Measurements from ENCODE around the gene BCKDHB. TPM values are rescaled to one million over a fixed set of nuclear protein-coding genes. Genes with fewer than 3 reads are reported as not detected.

Gene BCKDHB
- total and polyA plus RNA-seq, 8 donors: 7.8 to 44.6 (median 20.3) TPM

GRCh38 chr6:80259118-80259517 is 152.6 kb downstream of the BCKDHB start:
- H3K9me3 ChIP-seq: no peaks in the 10 kb centered on the region
- no peak for DNase-seq
- H3K36me3 ChIP-seq: no peaks in the 10 kb centered on the region
- H3K27me3 ChIP-seq: no peaks in the 10 kb centered on the region
- H3K4me3 ChIP-seq: no peak overlapping the region
- no peak overlapping the region for H3K27ac ChIP-seq
- WGBS, 5 donors: 97 to 99% (median 98%) methylated on average over 4 of the region's 4 CpGs
- H3K4me1 ChIP-seq: no peaks in the 10 kb centered on the region
- intact Hi-C loops (cut with DNase I; ENCODE audit: low total_unique reads): no loop called here
- no peak for TF ChIP-seq POLR2A (IDR thresholded peaks at IDR 0.05)
- no peak for TF ChIP-seq POLR2AphosphoS5 (IDR thresholded peaks at IDR 0.05)
- no peak for TF ChIP-seq EP300 (IDR thresholded peaks at IDR 0.05)
- no peak for TF ChIP-seq CTCF (IDR thresholded peaks at IDR 0.05)

DNA sequence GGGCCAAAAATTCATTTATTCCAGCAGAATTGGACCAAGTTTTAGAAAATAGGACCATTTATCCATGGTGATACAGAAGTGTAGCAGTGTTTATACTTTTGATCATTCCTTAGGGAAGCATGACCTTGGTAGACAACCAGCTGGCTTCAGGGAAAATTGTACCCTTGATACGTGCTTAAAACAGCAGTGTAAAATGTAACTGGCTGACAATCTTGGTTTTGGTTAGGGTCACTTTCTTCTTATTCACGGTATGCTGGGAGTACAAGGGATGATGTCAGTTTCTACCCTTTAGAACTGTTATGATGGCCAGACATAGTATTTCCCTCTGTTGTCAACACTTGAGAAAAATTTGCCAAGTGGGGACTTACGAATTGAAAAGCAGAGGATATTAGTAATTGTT is 157.1 kb downstream of the BCKDHB start:
- Histone ChIP-seq H3K4me3 (no peak overlapping the region), H3K27ac (no peak overlapping the region), H3K4me1 (no peaks in the 10 kb centered on the region), H3K36me3 (no peaks in the 10 kb centered on the region), H3K9me3 (no peaks in the 10 kb centered on the region), H3K27me3 (no peaks in the 10 kb centered on the region)
- DNase-seq: peak in 1 of 2 donors; percentile 4
- intact Hi-C loops (cut with DNase I; ENCODE audit: low total_unique reads): no loop called here
- 75 to 94% (median 82%) methylated on average over 3 of the region's 3 CpGs for WGBS, 5 donors
- TF ChIP-seq CTCF (IDR thresholded peaks at IDR 0.05) (no peak), EP300 (IDR thresholded peaks at IDR 0.05) (no peak), POLR2A (IDR thresholded peaks at IDR 0.05) (no peak), POLR2AphosphoS5 (IDR thresholded peaks at IDR 0.05) (no peak)

DNA sequence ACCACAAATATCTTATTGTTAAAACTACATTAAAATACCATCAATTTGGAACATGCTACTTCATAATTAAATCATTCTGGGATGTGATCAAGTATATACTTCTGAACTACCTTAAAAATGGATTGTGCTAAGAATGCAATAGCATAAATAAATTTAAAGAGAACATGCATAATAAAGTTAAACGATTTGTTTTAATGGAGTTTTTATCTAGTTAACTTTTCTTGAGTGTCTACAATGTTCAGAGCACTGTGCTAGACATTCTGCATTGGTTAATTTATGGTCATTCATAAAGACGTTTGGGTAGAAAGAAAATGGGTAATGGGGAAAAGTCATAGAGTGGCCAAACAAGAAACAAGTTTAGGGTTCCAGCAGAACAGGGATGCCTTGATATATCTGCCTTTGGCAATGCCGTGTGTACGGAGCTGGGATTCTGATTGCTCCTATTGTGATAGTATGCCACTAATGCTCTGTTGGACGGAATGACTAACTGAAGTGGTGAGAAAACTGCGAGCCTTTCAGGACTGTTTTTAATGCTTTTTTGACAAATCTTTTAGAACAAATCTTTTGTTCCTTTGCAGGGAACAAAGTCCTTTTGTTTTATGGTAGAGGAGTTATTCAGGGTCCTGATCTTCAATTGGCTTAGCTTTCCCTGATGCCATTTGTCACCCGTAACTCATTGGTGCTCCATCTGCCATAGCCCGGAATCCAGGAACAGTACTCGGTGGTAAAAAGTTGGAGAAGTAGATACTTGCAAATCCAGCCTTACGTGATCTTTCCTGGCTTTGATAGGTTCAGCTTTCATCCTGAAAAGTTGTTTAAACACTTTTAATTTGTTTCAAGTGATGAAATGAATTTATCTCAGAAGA is 162.6 kb downstream of the BCKDHB start:
- Histone ChIP-seq H3K4me3 (no peak overlapping the region), H3K27ac (no peak overlapping the region), H3K36me3 (no peaks in the 10 kb centered on the region), H3K27me3 (no peaks in the 10 kb centered on the region), H3K9me3 (no peaks in the 10 kb centered on the region), H3K4me1 (no peaks in the 10 kb centered on the region)
- TF ChIP-seq CTCF (IDR thresholded peaks at IDR 0.05): no peak
- TF ChIP-seq POLR2AphosphoS5 (IDR thresholded peaks at IDR 0.05): no peak
- no peak for TF ChIP-seq EP300 (IDR thresholded peaks at IDR 0.05)
- TF ChIP-seq POLR2A (IDR thresholded peaks at IDR 0.05): no peak
- intact Hi-C loops (cut with DNase I; ENCODE audit: low total_unique reads): no loop called here
- WGBS, 5 donors: 84 to 89% (median 88%) methylated on average over 10 of the region's 10 CpGs
- DNase-seq: no peak

- H3K27me3 ChIP-seq: no peaks in the 10 kb centered on the region
- no peak for DNase-seq
- H3K36me3 ChIP-seq: no peaks in the 10 kb centered on the region
- H3K27ac ChIP-seq: no peak overlapping the region
- no peak overlapping the region for H3K4me3 ChIP-seq
- no peaks in the 10 kb centered on the region for H3K9me3 ChIP-seq
- TF ChIP-seq POLR2AphosphoS5 (IDR thresholded peaks at IDR 0.05): no peak
- no peaks in the 10 kb centered on the region for H3K4me1 ChIP-seq
- intact Hi-C loops (cut with DNase I; ENCODE audit: low total_unique reads): no loop called here
- WGBS, 5 donors: 82 to 96% (median 91%) methylated on average over 2 of the region's 2 CpGs
Measured at GRCh38 chr6:80271074-80271473, 164.6 kb downstream of the BCKDHB start.

DNA sequence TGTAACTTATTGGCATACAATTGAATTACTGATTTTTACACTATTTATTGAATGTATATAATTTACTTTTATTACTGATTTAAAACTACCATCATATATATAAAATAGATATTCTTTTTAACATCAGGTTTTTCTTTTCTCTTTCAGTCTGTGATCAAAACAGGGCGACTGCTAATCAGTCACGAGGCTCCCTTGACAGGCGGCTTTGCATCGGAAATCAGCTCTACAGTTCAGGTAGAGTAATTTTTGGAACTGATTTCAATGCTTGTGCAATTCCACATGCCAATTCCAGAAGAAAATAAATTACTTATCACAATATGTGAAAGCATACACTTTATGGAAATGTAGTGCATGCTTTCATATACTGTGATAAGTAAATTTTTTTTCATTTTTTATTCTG is 166.5 kb downstream of the BCKDHB start:
- H3K4me1 ChIP-seq: no peaks in the 10 kb centered on the region
- no peak overlapping the region for H3K4me3 ChIP-seq
- no peak overlapping the region for H3K27ac ChIP-seq
- no peaks in the 10 kb centered on the region for H3K27me3 ChIP-seq
- TF ChIP-seq CTCF (IDR thresholded peaks at IDR 0.05) (no peak), POLR2AphosphoS5 (IDR thresholded peaks at IDR 0.05) (no peak), EP300 (IDR thresholded peaks at IDR 0.05) (no peak), POLR2A (IDR thresholded peaks at IDR 0.05) (no peak)
- H3K36me3 ChIP-seq: no peaks in the 10 kb centered on the region
- WGBS, 5 donors: 73 to 99% (median 96%) methylated on average over 4 of the region's 4 CpGs
- H3K9me3 ChIP-seq: no peaks in the 10 kb centered on the region
- intact Hi-C loops (cut with DNase I; ENCODE audit: low total_unique reads): no loop called here
- no peak for DNase-seq

Data from stomach (tissue), 9 donors.